B cell (primary cell): ENCODE measurements around the gene CFAP90. TPM values are rescaled to one million over a fixed set of nuclear protein-coding genes. Genes with fewer than 3 reads are reported as not detected.

Experiments used
- ATAC-seq: fragments of 200-7000 bp; cut with Tn5 transposase; one replicate; pipeline ENCODE4 v1.10.0; 2021; ENCODE audit warnings: low read depth, mild to moderate bottlenecking, moderate number of reproducible peaks, moderate library complexity
- CTCF ChIA-PET: fragments of 350-600 bp; sonication (Branson Sonifier 250); formaldehyde crosslinking; loops from one replicate; lab custom pipeline; 2021; ENCODE audit warnings: antibody characterized with exemption, inconsistent platforms; lab: Charles Lee
- POLR2A ChIA-PET: fragments of 350-600 bp; sonication (Branson Sonifier 250); formaldehyde crosslinking; loops from one replicate; lab custom pipeline; 2021; ENCODE audit warnings: antibody characterized with exemption; lab: Charles Lee
- DNase-seq: peaks from one replicate; pipeline ENCODE4 v3.0.0; 2013
- H2AFZ ChIP-seq: 2 replicates; pipeline ENCODE4 v1.6.1; 2012; ENCODE audit warnings: mild to moderate bottlenecking, low read depth, low read length; ENCODE audit not compliant: insufficient read depth, poor library complexity, severe bottlenecking
- H3K27ac ChIP-seq, 2 donors: 1 replicate in 1 of 2; 2 replicates in 1 of 2; pipeline ENCODE4 v1.5.1; 2012 to 2013; ENCODE audit warnings: low read length in 2 of 2, mild to moderate bottlenecking in 2 of 2, moderate library complexity in 1 of 2
- H3K27me3 ChIP-seq, 4 experiments: fragments of 200-600 bp in 1 of 4; sonication (generic) in 1 of 4; replicated peaks in 1 of 4; 1 replicate in 2 of 4; 2 replicates in 2 of 4; pipeline versions ENCODE4 v1.6.1 to v1.7.0; 2013 to 2016; ENCODE audit warnings: low read length in 3 of 4, mild to moderate bottlenecking in 2 of 4, mixed read lengths in 1 of 4, moderate library complexity in 1 of 4; ENCODE audit not compliant: insufficient read depth in 4 of 4, control insufficient read depth in 3 of 4; ENCODE audit errors: control extremely low read depth in 1 of 4
- H3K36me3 ChIP-seq, 2 experiments: replicated peaks in 1 of 2; 1 replicate in 1 of 2; 2 replicates in 1 of 2; pipeline versions ENCODE4 v1.6.1 to v1.7.1; 2013; ENCODE audit warnings: low read length in 1 of 2; ENCODE audit not compliant: insufficient read depth in 2 of 2, control insufficient read depth in 1 of 2; ENCODE audit errors: control extremely low read depth in 1 of 2, extremely low read depth in 1 of 2
- H3K4me1 ChIP-seq, 2 donors: fragments of 200-600 bp in 1 of 2; sonication (generic) in 1 of 2; 1 replicate in 1 of 2; 2 replicates in 1 of 2; pipeline versions ENCODE4 v1.5.1 to v1.6.1; 2013 to 2017; ENCODE audit warnings: low read length in 2 of 2; ENCODE audit not compliant: control insufficient read depth in 2 of 2, insufficient read depth in 2 of 2
- H3K4me2 ChIP-seq: replicated peaks from 2 replicates; pipeline ENCODE3; 2012; ENCODE audit warnings: mild to moderate bottlenecking, low read depth, low read length; ENCODE audit not compliant: poor library complexity, severe bottlenecking
- H3K4me3 ChIP-seq, 5 experiments: fragments of 200-600 bp in 1 of 5; sonication (generic) in 1 of 5; 1 replicate in 3 of 5; 2 replicates in 2 of 5; pipeline versions ENCODE4 v1.5.1 to v1.7.0; 2011 to 2016; ENCODE audit warnings: low read length in 4 of 5, mild to moderate bottlenecking in 4 of 5, low read depth in 2 of 5, control low read depth in 1 of 5, moderate library complexity in 1 of 5; ENCODE audit not compliant: insufficient read depth in 1 of 5; ENCODE audit errors: control extremely low read depth in 1 of 5, extremely low read depth in 1 of 5
- H3K79me2 ChIP-seq: fragments of 200-600 bp; sonication (generic); one replicate; pipeline ENCODE4 v1.6.0; 2016; ENCODE audit warnings: low read length; ENCODE audit not compliant: control insufficient read depth, insufficient read depth
- H3K9ac ChIP-seq: fragments of 200-600 bp; sonication (generic); 2 replicates; pipeline ENCODE4 v1.6.1; 2017; ENCODE audit warnings: mild to moderate bottlenecking, low read length, moderate library complexity
- H3K9me3 ChIP-seq, 3 donors: one replicate each; pipeline versions ENCODE4 v1.6.1 to v1.7.1; 2013; ENCODE audit warnings: low read length in 2 of 3; ENCODE audit not compliant: control insufficient read depth in 2 of 3, insufficient read depth in 1 of 3; ENCODE audit errors: control extremely low read depth in 1 of 3
- H4K20me1 ChIP-seq: 2 replicates; pipeline ENCODE4 v1.6.0; 2012; ENCODE audit warnings: mild to moderate bottlenecking, low read length; ENCODE audit not compliant: insufficient read depth, control insufficient read depth, poor library complexity, severe bottlenecking
- H3K27ac Mint-ChIP-seq: one replicate; pipeline ENCODE4 v1.8.0; 2021; ENCODE audit warnings: mixed read lengths
- H3K27me3 Mint-ChIP-seq: one replicate; pipeline ENCODE4 v1.8.0; 2021; ENCODE audit warnings: mixed read lengths
- H3K4me1 Mint-ChIP-seq: one replicate; pipeline ENCODE4 v1.8.0; 2021; ENCODE audit warnings: mixed read lengths
- H3K4me3 Mint-ChIP-seq: one replicate; pipeline ENCODE4 v1.8.0; 2021; ENCODE audit warnings: mixed read lengths
- H3K9me3 Mint-ChIP-seq: one replicate; pipeline ENCODE4 v1.8.0; 2022; ENCODE audit warnings: mixed read lengths; ENCODE audit not compliant: insufficient read depth
- EZH2 ChIP-seq: IDR thresholded peaks from 2 replicates; pipeline ENCODE4 v1.6.1; 2012; ENCODE audit warnings: borderline replicate concordance, low read depth, mild to moderate bottlenecking, moderate library complexity, low read length; ENCODE audit not compliant: insufficient read depth, poor library complexity, severe bottlenecking
- WGBS: methylation state at CpG from one replicate; pipeline ENCODE4 v1.1.5; 2013; ENCODE audit warnings: missing lambda C conversion rate; ENCODE audit not compliant: insufficient coverage; 5-methylcytosine and 5-hydroxymethylcytosine counted together
- intact Hi-C: fragments of 100-400 bp; cut with micrococcal nuclease; formaldehyde crosslinking; loops from one replicate; pipeline ENCODE4 v1.10.0; 2022
- polyA plus RNA-seq: library from polyadenylated mRNA; depleted of rRNA; stranded (reverse); fragments of >200 nt; gene quantifications from 2 replicates; pipeline ENCODE4 v1.2.3, GENCODE V29; 2012
- total RNA-seq, 2 donors: library from RNA; stranded (reverse); fragments of 120-200 nt in 1 of 2; gene quantifications; 1 replicate in 1 of 2; 2 replicates in 1 of 2; pipeline versions ENCODE4 v1.2.3 to v1.2.4, GENCODE V29; 2013 to 2022
- TF ChIP-seq, protein P1 (sequence below): fragments of 200-600 bp; IDR thresholded peaks from one replicate; pipeline ENCODE4 v1.8.0; 2022; ENCODE audit warnings: antibody characterized with exemption, mild to moderate bottlenecking

CFAP90 gene
- total and polyA plus RNA-seq, 2 donors (not counting 1 experiment from before 2014, with no cell fraction given): not detected

DNA sequence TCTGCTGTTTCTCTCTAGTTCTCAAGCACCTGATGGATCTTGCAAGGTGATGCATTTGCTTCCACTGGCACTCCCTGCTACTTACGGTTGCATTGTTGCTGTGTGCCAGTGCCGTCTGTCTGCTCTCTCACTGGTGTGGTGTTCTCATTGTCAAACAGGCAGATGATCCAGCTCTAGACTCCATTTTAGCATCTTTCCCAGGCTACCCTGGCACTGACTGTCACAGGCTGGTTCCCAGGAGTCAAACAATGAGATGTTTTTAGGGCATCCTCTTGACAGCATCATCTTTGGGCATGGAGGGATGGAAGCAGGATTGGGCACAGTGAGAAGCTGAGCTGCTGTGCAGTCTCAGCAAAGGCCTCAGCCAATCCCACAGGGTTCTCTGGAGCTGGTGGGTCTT, 30.9 kb upstream of the CFAP90 start:
- H3K27ac Mint-ChIP-seq: no peak overlapping the region
- no peaks in the 10 kb centered on the region for H3K9me3 ChIP-seq
- POLR2A ChIA-PET: no interaction called here
- H3K79me2 ChIP-seq: peaks cover 7% of the 10 kb centered on the region
- WGBS: 97% methylated on average over 2 of the region's 2 CpGs
- H3K36me3 ChIP-seq: peaks cover 12 to 69% of the 10 kb centered on the region in 2 experiments
- peaks cover 15% of the 10 kb centered on the region for H4K20me1 ChIP-seq
- H2AFZ ChIP-seq: no peak overlapping the region
- TF ChIP-seq, protein P1, sequence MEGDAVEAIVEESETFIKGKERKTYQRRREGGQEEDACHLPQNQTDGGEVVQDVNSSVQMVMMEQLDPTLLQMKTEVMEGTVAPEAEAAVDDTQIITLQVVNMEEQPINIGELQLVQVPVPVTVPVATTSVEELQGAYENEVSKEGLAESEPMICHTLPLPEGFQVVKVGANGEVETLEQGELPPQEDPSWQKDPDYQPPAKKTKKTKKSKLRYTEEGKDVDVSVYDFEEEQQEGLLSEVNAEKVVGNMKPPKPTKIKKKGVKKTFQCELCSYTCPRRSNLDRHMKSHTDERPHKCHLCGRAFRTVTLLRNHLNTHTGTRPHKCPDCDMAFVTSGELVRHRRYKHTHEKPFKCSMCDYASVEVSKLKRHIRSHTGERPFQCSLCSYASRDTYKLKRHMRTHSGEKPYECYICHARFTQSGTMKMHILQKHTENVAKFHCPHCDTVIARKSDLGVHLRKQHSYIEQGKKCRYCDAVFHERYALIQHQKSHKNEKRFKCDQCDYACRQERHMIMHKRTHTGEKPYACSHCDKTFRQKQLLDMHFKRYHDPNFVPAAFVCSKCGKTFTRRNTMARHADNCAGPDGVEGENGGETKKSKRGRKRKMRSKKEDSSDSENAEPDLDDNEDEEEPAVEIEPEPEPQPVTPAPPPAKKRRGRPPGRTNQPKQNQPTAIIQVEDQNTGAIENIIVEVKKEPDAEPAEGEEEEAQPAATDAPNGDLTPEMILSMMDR: no peak
- TF ChIP-seq EZH2: no peak
- H3K27me3 ChIP-seq: no peaks in the 10 kb centered on the region
- no peaks in the 10 kb centered on the region for H3K27me3 Mint-ChIP-seq
- no peak for ATAC-seq
- no peak overlapping the region for H3K4me3 Mint-ChIP-seq
- no peak overlapping the region for H3K4me3 ChIP-seq
- CTCF ChIA-PET: no interaction called here
- no peak for DNase-seq
- no peak overlapping the region for H3K9ac ChIP-seq
- no peak overlapping the region for H3K4me2 ChIP-seq
- H3K9me3 Mint-ChIP-seq: no peaks in the 10 kb centered on the region
- intact Hi-C loops: no loop called here
- no peak overlapping the region for H3K27ac ChIP-seq
- no peaks in the 10 kb centered on the region for H3K4me1 ChIP-seq
- H3K4me1 Mint-ChIP-seq: no peaks in the 10 kb centered on the region

DNA sequence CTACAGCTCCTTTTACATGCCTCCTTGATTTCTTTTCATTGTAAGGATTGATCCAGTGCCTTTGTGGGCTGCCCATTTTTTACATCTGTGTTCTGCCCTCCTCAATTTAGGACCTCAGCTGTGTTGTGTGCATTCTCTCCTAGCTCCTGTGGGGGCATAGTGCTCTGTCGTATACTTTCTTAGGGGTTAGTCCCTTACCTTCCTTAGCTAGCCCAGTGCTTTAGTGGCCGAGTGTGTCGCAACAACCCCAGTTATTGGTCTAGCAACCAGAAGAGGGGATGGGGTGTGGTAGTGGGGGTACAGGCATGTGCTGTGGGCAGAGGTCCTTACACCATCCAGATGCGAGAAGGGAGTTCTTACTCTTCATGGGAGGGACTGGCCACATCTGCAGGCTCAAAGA, 30.2 kb upstream of the CFAP90 start:
- peaks cover 15% of the 10 kb centered on the region for H4K20me1 ChIP-seq
- H2AFZ ChIP-seq: no peak overlapping the region
- Mint-ChIP-seq H3K27ac (no peak overlapping the region), H3K9me3 (no peaks in the 10 kb centered on the region), H3K27me3 (no peaks in the 10 kb centered on the region), H3K4me3 (no peak overlapping the region), H3K4me1 (no peaks in the 10 kb centered on the region)
- intact Hi-C loops: no loop called here
- no peak overlapping the region for H3K4me3 ChIP-seq
- H3K27ac ChIP-seq: no peak overlapping the region
- H3K9ac ChIP-seq: no peak overlapping the region
- no peak for TF ChIP-seq EZH2
- TF ChIP-seq, protein P1: no peak
- CTCF ChIA-PET: no interaction called here
- 100% methylated on average over 3 of the region's 4 CpGs for WGBS
- H3K4me1 ChIP-seq: no peaks in the 10 kb centered on the region
- H3K36me3 ChIP-seq: peaks cover 9 to 73% of the 10 kb centered on the region in 2 experiments
- no peak for ATAC-seq
- POLR2A ChIA-PET: no interaction called here
- H3K27me3 ChIP-seq: no peaks in the 10 kb centered on the region
- DNase-seq: no peak
- no peak overlapping the region for H3K4me2 ChIP-seq
- peaks cover 7% of the 10 kb centered on the region for H3K79me2 ChIP-seq
- H3K9me3 ChIP-seq: no peaks in the 10 kb centered on the region
